Measurements from ENCODE around the gene EXOSC3. TPM values are rescaled to one million over a fixed set of nuclear protein-coding genes. Genes with fewer than 3 reads are reported as not detected.
"Not testable (repeated sequence)": the region's sequence is repeated elsewhere in the genome, so short reads cannot be mapped to it uniquely, and the experiment has no call there.

Gene EXOSC3
- 82.2 and 87.4 TPM in 2 replicates for total RNA-seq
- long read RNA-seq, transcript EXOSC3-201 (4 exons, 1,806 nt) = major isoform, 42 of 64 reads
- long read RNA-seq, transcript EXOSC3-204 (3 exons, 509 nt) = minor isoform, 5 of 64 reads
- long read RNA-seq, transcript EXOSC3-202 (3 exons, 768 nt) = minor isoform, 10 of 64 reads
- long read RNA-seq, partial matches to known transcripts = 0 of 64 reads
- long read RNA-seq, other reads (novel, unspliced or antisense) = 6 of 64 reads

DNA sequence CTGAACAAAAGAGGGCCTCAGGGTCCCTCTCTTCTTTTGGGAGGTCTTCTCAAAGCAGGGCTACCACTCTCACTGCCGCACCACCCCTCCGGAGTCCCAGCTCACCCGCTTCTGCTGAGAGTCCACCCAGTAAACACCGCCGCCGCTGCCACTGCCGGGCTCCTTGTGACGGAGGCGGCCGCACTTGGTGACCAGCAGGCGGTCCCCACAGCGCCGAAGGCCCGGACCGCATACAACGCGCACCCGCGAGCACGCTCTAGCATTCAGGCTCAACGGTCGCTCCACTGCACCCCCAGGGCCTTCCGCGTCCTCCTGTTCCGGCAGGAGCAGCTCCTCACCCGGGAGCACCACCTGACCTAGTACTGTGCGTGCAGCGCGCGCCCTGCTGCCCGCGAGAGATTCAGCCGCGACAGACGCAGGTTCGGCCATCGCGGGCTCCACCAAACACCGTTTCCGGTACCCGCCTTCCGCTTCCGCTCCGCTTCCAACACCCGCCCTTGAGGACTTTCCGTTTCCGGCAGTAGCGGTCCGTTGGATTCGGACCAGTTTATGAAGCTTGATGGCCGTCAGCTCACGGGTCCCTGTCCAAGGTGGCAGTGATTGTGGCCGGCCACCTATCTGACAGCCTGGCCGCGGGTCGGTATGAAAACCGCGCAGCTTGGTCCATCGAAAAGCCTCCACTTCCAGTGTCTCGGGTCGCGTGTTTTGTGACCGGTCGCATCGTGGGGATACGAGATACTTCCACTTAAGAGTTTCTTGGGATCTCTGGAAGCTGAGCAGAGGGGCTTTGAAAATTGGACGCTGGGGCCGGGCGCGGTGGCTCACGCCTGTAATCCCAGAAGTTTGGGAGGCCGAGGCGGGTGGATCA lies at the start of gene EXOSC3:
Gene EXOSC3 (minus strand): TSS at position 449 of the 868 bp plus-strand sequence. CDS start 20 bp downstream, at position 429.
- H3K9me3 Mint-ChIP-seq = no peaks in the 10 kb centered on the region
- H3K27me3 Mint-ChIP-seq (ENCODE audit: low read depth) = no peaks in the 10 kb centered on the region
- peak within 1 kb of the TSS; percentile 96 for H3K27ac Mint-ChIP-seq (ENCODE audit: unreplicated experiment)
- H3K4me1 Mint-ChIP-seq = peaks cover 32% of the 10 kb centered on the region
- DNase-seq (ENCODE audit: low read depth, low spot score) = peak; percentile 80
- H3K36me3 Mint-ChIP-seq (ENCODE audit: low read depth) = peaks cover 10% of the 10 kb centered on the region
- TF ChIP-seq, protein P1, sequence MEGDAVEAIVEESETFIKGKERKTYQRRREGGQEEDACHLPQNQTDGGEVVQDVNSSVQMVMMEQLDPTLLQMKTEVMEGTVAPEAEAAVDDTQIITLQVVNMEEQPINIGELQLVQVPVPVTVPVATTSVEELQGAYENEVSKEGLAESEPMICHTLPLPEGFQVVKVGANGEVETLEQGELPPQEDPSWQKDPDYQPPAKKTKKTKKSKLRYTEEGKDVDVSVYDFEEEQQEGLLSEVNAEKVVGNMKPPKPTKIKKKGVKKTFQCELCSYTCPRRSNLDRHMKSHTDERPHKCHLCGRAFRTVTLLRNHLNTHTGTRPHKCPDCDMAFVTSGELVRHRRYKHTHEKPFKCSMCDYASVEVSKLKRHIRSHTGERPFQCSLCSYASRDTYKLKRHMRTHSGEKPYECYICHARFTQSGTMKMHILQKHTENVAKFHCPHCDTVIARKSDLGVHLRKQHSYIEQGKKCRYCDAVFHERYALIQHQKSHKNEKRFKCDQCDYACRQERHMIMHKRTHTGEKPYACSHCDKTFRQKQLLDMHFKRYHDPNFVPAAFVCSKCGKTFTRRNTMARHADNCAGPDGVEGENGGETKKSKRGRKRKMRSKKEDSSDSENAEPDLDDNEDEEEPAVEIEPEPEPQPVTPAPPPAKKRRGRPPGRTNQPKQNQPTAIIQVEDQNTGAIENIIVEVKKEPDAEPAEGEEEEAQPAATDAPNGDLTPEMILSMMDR (conservative IDR thresholded peaks at IDR 0.05) = peak; percentile 49
- peak within 1 kb of the TSS; percentile 98 for H3K4me3 Mint-ChIP-seq

DNA sequence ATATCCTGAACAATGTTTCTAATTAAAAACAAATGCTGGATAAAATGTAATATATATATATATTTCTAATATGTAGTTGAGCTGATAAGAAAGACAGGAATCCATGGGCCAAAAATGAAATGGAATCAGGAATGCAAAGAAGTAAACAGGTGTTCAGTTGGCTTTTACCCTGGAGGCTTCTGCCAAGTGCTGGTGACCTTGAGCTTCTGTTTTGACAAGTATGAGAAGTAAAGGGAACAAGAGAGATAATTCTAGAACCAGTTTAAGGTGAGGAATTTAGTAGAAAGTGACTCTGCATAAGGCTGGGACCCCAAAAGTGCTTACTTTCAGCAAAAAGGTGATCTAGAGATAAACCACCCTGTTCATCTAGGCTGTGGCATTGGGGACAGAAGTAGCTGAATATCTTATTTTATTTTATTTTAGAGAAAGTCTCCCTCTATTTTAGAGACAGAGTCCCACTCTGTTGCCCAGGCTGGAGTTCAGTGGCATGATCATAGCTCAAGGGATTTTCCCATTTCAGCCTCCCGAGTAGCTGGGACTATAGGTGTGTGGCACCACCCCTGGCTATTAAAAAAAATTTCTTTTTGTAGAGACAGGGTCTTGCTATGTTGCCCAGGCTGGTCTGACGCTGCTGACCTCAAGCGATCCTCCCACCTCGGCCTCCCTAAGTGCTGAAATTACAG lies 42.8 kb upstream of the EXOSC3 start:
- Mint-ChIP-seq H3K4me1 (no peaks in the 10 kb centered on the region), H3K4me3 (no peak overlapping the region), H3K27ac (ENCODE audit: unreplicated experiment) (no peak overlapping the region), H3K9me3 (no peaks in the 10 kb centered on the region), H3K27me3 (ENCODE audit: low read depth) (no peaks in the 10 kb centered on the region), H3K36me3 (ENCODE audit: low read depth) (peaks cover 20% of the 10 kb centered on the region)
- TF ChIP-seq, protein P1 (conservative IDR thresholded peaks at IDR 0.05) = no peak
- DNase-seq (ENCODE audit: low read depth, low spot score) = no peak

DNA sequence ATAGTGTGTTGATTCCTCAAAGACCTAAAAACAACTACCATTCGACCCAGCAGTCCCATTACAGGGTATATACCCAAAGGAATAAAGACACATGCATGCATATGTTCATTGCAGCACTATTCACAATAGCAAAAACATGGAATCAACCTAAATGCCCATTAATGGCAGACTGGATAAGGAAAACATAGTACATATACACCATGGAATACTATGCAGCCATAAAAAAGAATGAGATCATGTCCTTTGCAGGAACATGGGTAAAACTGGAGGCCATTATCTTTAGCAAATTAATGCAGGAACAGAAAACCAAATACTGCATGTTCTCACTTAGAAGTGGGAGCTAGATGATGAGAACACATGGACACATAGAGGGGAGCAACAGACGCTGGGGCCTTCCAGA lies 40.3 kb upstream of the EXOSC3 start:
- not testable (repeated sequence) for H3K9me3 Mint-ChIP-seq; DNase-seq (ENCODE audit: low read depth, low spot score); H3K27me3 Mint-ChIP-seq (ENCODE audit: low read depth); H3K4me1 Mint-ChIP-seq; H3K4me3 Mint-ChIP-seq; H3K27ac Mint-ChIP-seq (ENCODE audit: unreplicated experiment)
- H3K36me3 Mint-ChIP-seq (ENCODE audit: low read depth) = peaks cover 36% of the 10 kb centered on the region

DNA sequence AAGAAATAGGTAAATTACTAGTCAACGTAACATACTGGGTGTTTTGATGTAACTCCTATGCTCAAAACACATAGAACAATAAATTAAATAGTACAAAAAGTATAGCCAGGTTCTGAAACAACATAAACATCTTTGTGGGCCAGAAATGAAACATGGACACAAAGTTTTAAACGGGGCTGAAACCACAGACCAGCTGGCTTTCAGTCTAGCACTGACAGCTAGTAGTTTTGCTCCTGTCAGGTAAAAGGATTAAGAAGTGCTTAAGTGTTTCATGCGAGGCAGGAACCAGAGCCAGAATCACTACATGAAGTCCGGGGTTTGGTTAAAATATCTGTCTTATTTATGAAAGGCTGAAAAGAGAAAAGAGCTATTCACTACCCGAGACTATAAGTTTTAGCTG lies 35.3 kb upstream of the EXOSC3 start:
- Mint-ChIP-seq H3K36me3 (ENCODE audit: low read depth) (peaks cover 25% of the 10 kb centered on the region), H3K4me1 (no peaks in the 10 kb centered on the region), H3K4me3 (no peak overlapping the region)

DNA sequence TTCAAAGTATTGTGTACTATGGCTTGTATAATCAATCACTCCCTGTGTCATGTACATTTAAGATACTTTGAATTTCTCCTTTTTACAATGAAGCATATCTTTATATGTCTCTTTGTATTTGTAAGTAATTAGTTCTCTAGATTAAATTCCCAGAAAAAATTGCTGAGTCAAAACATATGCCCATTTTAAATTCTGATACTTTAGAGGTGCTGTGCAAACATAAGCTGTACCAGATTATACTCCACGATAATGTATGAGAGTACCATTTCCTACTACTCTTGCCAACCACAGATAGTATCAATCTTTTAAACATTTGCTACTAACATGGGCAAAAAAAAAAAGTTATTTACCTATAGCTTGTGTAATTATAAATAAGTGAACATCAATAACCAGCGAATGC lies 34.0 kb upstream of the EXOSC3 start:
- Mint-ChIP-seq H3K4me1 (no peaks in the 10 kb centered on the region), H3K27ac (ENCODE audit: unreplicated experiment) (no peak overlapping the region), H3K9me3 (no peaks in the 10 kb centered on the region), H3K36me3 (ENCODE audit: low read depth) (peaks cover 16% of the 10 kb centered on the region), H3K4me3 (no peak overlapping the region), H3K27me3 (ENCODE audit: low read depth) (no peaks in the 10 kb centered on the region)
- TF ChIP-seq, protein P1 (conservative IDR thresholded peaks at IDR 0.05) = no peak
- no peak for DNase-seq (ENCODE audit: low read depth, low spot score)

More for the DNA sequence above, 35.3 kb upstream of the EXOSC3 start:
- Mint-ChIP-seq H3K9me3 (no peaks in the 10 kb centered on the region), H3K27ac (ENCODE audit: unreplicated experiment) (no peak overlapping the region), H3K27me3 (ENCODE audit: low read depth) (no peaks in the 10 kb centered on the region)
- no peak for DNase-seq (ENCODE audit: low read depth, low spot score)
- TF ChIP-seq, protein P1 (conservative IDR thresholded peaks at IDR 0.05) = no peak

All from neural crest cell (in vitro differentiated cells).